EH (cell line): ENCODE data around the gene DHRS9.
"Not testable (repeated sequence)": the region's sequence is repeated elsewhere in the genome, so short reads cannot be mapped to it uniquely, and the experiment has no call there.

Source experiments
- DNase-seq: peaks from one replicate; pipeline ENCODE4 v3.0.0-alpha.2; 2015; ENCODE audit warnings: low read depth

DHRS9 gene

DNA sequence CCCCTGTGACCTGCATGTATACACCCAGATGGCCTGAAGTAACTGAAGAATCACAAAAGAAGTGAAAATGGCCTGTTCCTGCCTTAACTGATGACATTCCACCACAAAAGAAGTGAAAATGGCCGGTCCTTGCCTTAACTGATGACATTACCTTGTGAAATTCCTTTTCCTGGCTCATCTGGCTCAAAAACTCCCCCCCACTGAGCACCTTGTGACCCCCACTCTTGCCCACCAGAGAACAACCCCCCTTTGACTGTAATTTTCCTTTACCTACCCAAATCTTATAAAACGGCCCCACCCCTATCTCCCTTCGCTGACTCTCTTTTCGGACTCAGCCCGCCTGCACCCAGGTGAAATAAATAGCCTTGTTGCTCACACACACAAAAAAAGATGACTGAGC lies 67.1 kb downstream of the DHRS9 start:
- not testable (repeated sequence) for DNase-seq

DNA sequence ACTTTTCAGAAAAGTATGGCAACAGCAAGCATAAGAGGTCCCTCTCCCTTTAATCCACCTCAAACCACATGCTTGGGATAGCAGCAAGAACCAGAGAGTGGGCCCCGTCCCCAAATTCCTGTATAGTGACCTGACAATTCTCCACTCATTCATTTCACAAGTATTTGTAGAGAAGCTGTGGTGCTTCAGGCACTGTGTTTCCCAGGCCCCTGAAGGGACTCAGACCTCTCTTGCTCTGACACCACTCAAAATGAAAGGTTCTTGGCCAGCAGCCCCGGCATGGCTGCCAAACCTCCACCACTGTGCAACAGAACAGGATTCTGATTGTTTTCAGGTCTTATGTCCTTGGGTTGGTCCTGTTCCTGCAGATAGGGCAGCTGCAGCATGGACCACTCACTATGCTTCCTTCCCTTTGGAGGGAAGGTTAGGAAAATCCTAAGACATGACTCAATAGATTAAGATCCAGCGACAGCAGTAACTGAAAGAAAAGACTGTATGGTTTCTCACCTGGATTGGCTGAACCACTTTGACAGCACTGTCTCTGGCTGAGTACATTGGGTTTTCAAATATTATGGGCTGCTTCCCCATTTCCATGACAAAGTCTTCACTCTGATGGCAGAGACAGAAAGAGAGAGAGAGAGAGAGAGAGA lies 67.6 kb downstream of the DHRS9 start:
- DNase-seq = no peak

- no peak for DNase-seq
Measured at GRCh38 chr2:169137924-169138323, 68.6 kb downstream of the DHRS9 start.

DNA sequence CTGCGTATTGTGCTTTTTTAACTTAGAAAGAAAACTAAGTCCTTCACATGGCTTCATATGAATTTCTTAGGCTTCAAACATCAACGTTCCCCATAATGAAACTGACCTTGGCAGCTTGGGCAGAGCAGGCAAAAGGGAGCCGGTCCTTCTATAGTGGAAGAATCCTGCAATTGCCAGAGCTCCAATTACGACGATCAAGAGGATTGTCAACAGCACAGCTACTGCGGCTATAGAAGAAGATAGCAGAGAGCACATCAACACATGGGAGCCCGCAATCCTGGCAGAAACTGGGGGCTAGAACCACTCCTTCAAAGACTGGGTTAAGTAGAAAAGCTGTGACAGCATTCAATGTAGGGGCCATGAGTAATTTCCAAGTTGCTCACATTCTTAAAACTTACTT lies 69.8 kb downstream of the DHRS9 start:
- DNase-seq = no peak

GRCh38 chr2:169139993-169140767 lies 70.8 kb downstream of the DHRS9 start:
- no peak for DNase-seq

- peak; percentile 64 for DNase-seq
Measured at GRCh38 chr2:169141713-169142352, 72.5 kb downstream of the DHRS9 start.

- DNase-seq = no peak
Measured at GRCh38 chr2:169143998-169144397, 74.6 kb downstream of the DHRS9 start.
